Ishikawa (cell line): ENCODE measurements around the gene DNAJC18.
A peak's percentile ranks its signal among the peaks of the same experiment; 100 is the strongest.

Experiments
- CEBPB ChIP-seq: IDR thresholded peaks from 2 replicates; pipeline ENCODE4 v1.6.1; 2012
- CREB1 ChIP-seq: IDR thresholded peaks from 2 replicates; pipeline ENCODE4 v1.6.1; 2012; ENCODE audit warnings: low read depth
- EGR1 ChIP-seq: IDR thresholded peaks from 2 replicates; pipeline ENCODE4 v1.6.1; 2012
- EP300 ChIP-seq: IDR thresholded peaks from 2 replicates; pipeline ENCODE4 v1.6.1; 2012; ENCODE audit warnings: borderline replicate concordance
- FOXM1 ChIP-seq: IDR thresholded peaks from 2 replicates; pipeline ENCODE4 v1.6.1; 2012; ENCODE audit warnings: low read depth, borderline replicate concordance
- NFIC ChIP-seq: IDR thresholded peaks from 2 replicates; pipeline ENCODE4 v1.6.1; 2012
- RAD21 ChIP-seq: IDR thresholded peaks from 2 replicates; pipeline ENCODE4 v1.6.1; 2012; ENCODE audit warnings: low read depth
- REST ChIP-seq: IDR thresholded peaks from 2 replicates; pipeline ENCODE4 v1.6.1; 2012; ENCODE audit warnings: low read depth, mild to moderate bottlenecking
- TAF1 ChIP-seq: IDR thresholded peaks from 2 replicates; pipeline ENCODE4 v1.6.1; 2012; ENCODE audit warnings: low read depth, mild to moderate bottlenecking
- TEAD4 ChIP-seq: IDR thresholded peaks from 2 replicates; pipeline ENCODE4 v1.6.1; 2012
- USF1 ChIP-seq: IDR thresholded peaks from 2 replicates; pipeline ENCODE4 v1.6.1; 2012
- YY1 ChIP-seq: IDR thresholded peaks from 2 replicates; pipeline ENCODE4 v1.6.1; 2012; ENCODE audit warnings: low read depth
- ZBTB7A ChIP-seq: IDR thresholded peaks from 2 replicates; pipeline ENCODE4 v1.6.1; 2012; ENCODE audit warnings: low read depth
- TF ChIP-seq, protein P1 (sequence below): IDR thresholded peaks from 2 replicates; pipeline ENCODE4 v1.6.1; 2012

Gene DNAJC18

DNA sequence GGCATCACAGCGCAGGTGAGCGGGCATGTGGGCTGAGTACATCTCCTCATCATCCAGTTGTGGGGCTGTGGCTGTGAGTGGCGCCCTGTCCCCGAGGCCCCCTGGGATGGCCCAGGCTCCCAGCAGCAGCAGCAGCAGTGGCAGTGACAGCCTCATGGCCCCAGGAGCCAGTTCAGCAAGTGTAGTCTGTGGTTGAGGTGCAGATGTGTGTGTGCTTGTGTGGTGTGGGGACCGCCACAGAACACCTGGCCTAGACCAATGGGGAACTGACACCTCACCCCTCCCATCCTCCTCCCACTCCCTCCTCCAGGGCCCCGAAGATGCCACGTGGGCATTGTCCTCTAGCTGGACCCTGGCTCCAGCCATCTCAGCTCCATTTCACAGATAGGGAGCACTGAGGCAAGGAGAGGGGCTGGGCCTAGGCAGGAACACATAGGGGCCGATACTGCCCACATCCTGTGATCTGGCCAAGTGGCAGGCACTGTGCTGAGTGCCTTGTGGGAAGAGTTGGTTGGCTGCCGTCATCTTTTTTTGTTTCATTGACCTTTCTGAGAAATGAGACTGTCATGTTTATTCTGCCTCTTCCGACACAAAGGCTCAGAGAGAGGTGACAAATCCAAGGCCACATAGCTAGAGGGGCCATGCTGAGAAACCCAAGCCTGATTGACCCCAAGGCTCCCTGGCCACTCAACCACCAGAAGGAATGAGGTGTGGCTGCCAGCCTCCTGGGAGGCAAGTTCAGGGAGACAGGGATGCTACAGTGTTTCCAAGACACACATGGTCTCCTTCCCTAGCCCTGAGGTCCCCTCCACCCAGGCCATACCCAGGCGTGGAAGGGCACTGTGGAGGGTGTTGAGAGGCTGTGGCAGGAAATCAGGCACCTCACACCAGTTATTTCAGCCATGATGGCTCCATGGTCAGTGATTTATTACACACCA is 49.4 kb downstream of the DNAJC18 start, which contains the start of gene MZB1:
Gene MZB1 (minus strand): TSS at position 213 of the 938 bp plus-strand sequence. CDS start 57 bp downstream, at position 156.
- TF ChIP-seq RAD21: no peak
- TF ChIP-seq CEBPB: no peak

- TF ChIP-seq TEAD4: no peak
- TF ChIP-seq EP300: no peak
- no peak for TF ChIP-seq RAD21
- no peak for TF ChIP-seq ZBTB7A
- TF ChIP-seq CREB1: no peak
- no peak for TF ChIP-seq USF1
- TF ChIP-seq CEBPB: no peak
- TF ChIP-seq FOXM1: no peak
- TF ChIP-seq, protein P1, sequence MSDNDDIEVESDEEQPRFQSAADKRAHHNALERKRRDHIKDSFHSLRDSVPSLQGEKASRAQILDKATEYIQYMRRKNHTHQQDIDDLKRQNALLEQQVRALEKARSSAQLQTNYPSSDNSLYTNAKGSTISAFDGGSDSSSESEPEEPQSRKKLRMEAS: no peak
Measured at GRCh38 chr5:139388198-139388821, 51.0 kb downstream of the DNAJC18 start.

DNA sequence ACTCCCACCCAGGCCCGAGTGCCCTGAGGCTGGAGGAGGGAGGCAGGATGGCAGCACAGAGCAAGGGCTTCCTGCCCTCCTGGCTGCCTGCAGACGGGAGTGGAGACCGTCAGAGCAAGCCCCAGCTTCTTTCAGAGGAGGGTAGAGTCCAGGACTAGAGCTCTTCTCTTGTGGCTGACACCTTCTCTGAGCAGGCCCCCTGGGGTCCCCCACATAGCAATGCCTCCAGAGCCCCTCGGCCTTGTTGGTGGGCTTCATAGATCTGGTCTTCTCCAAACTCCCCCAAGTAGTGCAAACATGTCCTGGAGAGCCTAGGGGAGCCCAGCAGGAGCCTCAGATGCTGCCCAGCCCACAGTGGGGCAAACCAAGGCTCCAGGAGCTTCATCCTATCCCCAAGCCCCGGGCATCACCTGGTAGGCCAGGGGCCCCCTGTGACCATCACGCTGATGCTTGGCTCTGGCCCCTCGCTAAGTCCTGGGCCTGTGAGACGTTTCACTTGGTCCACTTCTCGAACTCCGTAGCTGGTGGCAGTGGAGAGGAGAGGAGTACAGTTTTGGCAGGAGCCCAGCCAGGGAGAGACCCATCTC is 51.6 kb downstream of the DNAJC18 start:
- TF ChIP-seq RAD21: no peak
- TF ChIP-seq TAF1: no peak
- no peak for TF ChIP-seq CEBPB
- TF ChIP-seq, protein P1: no peak
- no peak for TF ChIP-seq TEAD4
- TF ChIP-seq NFIC: no peak
- TF ChIP-seq EP300: no peak
- no peak for TF ChIP-seq REST

DNA sequence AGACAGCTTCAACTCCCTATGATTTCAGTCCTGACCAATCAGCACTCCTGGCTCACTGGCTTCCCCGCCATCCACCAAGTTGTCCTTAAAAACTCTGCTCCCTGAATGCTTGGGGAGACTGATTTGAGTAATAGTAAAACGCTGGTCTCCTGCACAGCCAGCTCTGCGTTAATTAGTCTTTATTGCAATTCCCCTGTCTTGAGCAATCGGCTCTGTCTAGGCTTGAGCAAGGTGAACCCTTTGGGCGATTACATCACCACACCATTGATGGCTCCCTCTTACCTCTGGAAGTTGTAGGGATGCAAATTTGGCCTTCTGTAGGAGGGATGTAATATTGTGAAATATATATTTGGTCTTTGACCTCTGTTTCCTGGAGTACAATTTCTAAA is 53.3 kb downstream of the DNAJC18 start:
- TF ChIP-seq EGR1 (no peak), USF1 (no peak), CREB1 (no peak), EP300 (no peak), TEAD4 (no peak), NFIC (no peak)

- peak; percentile 40 for TF ChIP-seq RAD21
- TF ChIP-seq, protein P1: no peak
Measured at GRCh38 chr5:139385061-139386049, 54.0 kb downstream of the DNAJC18 start.

GRCh38 chr5:139384591-139385051 is 54.7 kb downstream of the DNAJC18 start:
- TF ChIP-seq NFIC (no peak), USF1 (no peak), YY1 (no peak), RAD21 (no peak)
- TF ChIP-seq, protein P1: no peak
